GM21526 (cell line): Measurements from ENCODE around the gene FCN3.
"Not testable (repeated sequence)": the region's sequence is repeated elsewhere in the genome, so short reads cannot be mapped to it uniquely, and the experiment has no call there.

Experiments
- ATAC-seq: cut with Tn5 transposase; IDR thresholded peaks from one replicate; pipeline ENCODE4 v1.9.1; 2021; ENCODE audit warnings: moderate library complexity; ENCODE audit not compliant: unreplicated experiment, low FRiP score

FCN3 gene

GRCh38 chr1:27374362-27375086 is at the start of gene FCN3:
Gene FCN3 (minus strand): TSS chr1:27374824. CDS start chr1:27374818, 6 bp downstream.
- ATAC-seq = no peak

DNA sequence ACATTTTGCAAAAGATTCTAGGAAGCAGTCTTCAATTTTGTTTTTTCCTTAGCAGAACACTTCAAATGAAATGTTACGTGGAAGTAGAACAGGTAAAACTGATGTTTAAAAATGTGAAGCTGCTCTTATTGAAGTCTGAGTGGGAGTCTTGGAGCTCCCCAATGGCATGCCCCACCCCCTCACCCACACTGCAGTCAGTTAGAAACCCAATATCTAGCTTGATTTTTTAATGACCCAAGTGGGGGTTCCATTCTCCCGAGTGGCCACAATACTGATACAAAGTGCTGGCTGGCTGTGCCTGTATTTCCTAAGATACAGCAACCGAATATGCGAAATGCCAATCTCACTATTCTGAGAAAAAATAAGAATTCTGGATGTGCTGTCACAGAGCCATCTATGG is 49.1 kb upstream of the FCN3 start:
- ATAC-seq = no peak

DNA sequence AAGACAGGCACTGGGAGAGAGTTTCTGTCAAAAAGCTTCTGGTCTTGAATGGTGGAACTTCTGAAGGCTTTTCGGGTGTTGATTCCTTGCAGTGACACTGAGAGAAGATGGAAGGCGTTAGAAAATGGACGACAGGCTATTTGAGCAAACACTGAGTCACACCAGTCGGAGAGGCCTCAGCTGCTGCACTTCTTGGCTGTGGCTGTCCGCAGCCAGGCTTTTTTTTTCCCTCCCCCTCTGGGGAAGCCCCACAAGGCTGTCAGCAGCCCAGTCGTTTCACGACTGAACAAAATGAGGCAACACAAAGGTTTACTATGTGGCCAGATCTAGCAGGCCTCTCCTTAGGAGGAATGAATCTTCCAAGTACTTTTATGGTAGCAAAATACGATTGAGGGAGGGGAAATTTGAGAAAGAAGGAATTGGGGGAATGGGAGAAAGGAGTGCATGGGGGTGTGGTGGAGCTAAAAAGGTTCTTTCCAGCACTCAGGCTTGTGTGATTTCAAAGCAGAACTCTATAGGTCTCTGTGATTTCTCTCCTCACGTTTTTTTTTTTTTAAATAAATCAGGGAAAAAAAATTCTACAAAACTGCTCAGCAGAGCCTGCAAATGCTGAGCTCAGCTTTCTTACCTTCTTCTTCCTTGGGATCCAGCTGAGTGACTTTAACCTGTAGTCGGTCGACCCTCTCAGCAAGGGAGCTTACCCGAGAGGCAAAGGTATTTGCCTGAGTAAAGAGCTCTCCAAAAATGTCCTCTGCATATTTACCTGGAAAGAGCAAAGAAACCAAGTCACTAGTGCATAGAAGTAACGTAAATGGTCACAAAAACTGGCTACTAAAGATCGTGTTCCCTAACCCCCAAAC is 43.9 kb upstream of the FCN3 start:
- ATAC-seq = no peak

- ATAC-seq = no peak
Measured at GRCh38 chr1:27417713-27418112, 43.1 kb upstream of the FCN3 start.

- ATAC-seq = no peak
Measured at GRCh38 chr1:27416387-27417111, 41.9 kb upstream of the FCN3 start.

GRCh38 chr1:27414091-27414490 is 39.5 kb upstream of the FCN3 start:
- no peak for ATAC-seq

DNA sequence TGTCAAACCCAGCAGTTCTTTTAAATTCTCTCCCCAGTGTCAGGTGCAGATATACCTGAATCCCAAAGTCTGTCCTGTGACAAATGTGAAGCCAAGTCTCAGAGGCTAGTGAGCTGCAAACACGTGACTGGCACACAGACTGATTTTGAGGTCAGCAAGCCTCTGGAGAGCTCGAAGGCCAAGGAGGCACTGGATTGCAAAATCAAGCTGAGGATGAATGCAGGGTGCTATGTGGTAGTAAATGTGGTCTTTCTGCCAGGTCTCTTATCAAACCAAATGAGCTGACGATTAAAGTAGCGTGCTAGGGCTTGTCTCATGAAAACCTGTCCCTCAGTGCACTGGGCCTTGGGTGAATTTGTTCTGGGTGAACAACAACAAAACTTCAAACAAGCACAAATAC is 38.4 kb upstream of the FCN3 start:
- ATAC-seq = no peak

GRCh38 chr1:27412502-27412901 is 37.9 kb upstream of the FCN3 start:
- no peak for ATAC-seq

DNA sequence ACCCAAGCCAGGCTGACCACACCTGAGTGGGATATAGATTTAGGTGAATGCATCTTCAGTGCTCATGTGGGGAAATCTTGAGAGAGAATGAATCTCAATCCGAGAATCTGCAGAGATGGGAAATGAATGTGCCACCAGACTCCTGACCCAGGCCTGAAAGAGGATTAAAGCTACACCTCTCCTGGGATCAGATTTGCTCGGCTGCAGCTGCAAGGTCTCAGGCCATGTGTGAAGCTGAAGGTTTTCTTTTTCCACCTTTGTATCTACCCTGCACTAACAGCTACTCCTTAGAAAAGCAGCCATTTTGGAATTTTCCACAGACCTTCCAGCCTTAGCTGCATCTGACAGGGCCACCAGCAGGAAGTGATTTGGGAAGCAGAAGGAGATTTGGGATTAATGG is 36.1 kb upstream of the FCN3 start:
- ATAC-seq = no peak

DNA sequence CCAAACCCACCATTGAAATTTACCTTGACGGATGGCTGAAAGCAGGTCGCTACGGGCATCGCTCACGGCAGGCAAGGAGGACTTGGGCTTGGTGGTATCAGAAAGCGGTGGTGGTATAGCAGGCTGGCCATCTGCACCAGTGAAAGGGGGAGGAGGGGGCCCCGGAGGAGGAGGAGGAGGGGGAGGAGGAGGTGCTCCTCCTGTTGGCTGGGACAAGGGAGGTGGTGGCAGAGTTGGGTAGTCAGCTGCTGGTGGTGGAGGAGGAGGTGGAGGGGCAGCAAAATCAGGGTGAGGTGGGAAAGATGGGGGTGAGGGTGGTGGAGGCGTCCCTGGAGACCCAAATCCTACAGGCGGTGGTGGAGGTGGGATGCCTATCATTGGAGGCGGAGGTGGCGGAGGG is 35.0 kb upstream of the FCN3 start:
- no peak for ATAC-seq

GRCh38 chr1:27408151-27408550 is 33.5 kb upstream of the FCN3 start:
- ATAC-seq = no peak

- ATAC-seq = not testable (repeated sequence)
Measured at GRCh38 chr1:27406791-27407190, 32.2 kb upstream of the FCN3 start.

GRCh38 chr1:27406362-27406680 is 31.7 kb upstream of the FCN3 start:
- no peak for ATAC-seq

GRCh38 chr1:27405598-27406361 is 31.2 kb upstream of the FCN3 start:
- not testable (repeated sequence) for ATAC-seq

DNA sequence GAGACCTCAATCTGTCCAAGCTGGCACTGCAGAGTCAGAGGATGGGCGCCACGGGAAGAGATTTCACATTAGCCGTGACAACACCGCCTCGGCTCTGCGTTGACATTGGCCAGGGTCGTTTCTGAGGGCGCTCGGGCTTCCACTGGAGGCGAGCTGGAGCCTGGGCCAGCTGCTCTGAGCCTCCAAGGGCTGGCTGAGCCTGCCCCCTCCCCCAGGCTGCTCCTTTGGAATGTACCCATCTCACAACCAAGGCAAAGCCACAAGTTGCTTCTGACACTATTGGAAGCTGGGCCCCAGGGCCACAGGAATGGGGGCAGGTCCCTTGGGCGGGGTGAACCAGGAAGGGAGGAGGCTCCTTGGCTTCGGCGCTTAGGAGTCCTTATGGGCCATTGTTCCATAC is 30.4 kb upstream of the FCN3 start:
- no peak for ATAC-seq

GRCh38 chr1:27403931-27404330 is 29.3 kb upstream of the FCN3 start:
- no peak for ATAC-seq

- ATAC-seq = no peak
Measured at GRCh38 chr1:27403065-27403726, 28.6 kb upstream of the FCN3 start.

DNA sequence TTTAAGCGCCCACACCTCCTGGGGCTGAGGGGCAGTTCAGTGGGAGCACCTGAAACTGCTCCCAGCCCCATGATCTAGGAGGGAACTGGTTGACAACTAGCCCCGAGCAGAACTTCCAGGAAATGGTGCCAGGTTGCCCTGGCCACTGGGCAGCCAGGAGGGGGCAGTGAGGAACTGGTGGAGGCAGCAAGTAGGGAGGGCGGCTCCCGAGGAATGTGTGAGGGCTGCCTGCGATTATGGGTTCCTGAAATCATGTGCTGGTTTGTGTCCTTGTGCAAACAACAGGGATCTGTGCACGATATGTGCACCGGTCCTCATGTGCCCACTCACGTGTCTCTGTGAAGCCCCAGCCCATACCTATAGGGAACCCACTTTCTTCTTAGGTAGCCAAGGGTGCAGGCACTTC is 27.7 kb upstream of the FCN3 start:
- ATAC-seq = no peak

- ATAC-seq = no peak
Measured at GRCh38 chr1:27400963-27401341, 26.3 kb upstream of the FCN3 start.
